HuH-7 (cell line): Measurements from ENCODE around the gene FZD8.

Experiments
- DNase-seq: peaks from one replicate; pipeline ENCODE4 v3.0.0; 2011; ENCODE audit warnings: low spot score

Gene FZD8

GRCh38 chr10:35641676-35642034 lies 441 bp downstream of the FZD8 start:
- DNase-seq = peak; percentile 15

DNA sequence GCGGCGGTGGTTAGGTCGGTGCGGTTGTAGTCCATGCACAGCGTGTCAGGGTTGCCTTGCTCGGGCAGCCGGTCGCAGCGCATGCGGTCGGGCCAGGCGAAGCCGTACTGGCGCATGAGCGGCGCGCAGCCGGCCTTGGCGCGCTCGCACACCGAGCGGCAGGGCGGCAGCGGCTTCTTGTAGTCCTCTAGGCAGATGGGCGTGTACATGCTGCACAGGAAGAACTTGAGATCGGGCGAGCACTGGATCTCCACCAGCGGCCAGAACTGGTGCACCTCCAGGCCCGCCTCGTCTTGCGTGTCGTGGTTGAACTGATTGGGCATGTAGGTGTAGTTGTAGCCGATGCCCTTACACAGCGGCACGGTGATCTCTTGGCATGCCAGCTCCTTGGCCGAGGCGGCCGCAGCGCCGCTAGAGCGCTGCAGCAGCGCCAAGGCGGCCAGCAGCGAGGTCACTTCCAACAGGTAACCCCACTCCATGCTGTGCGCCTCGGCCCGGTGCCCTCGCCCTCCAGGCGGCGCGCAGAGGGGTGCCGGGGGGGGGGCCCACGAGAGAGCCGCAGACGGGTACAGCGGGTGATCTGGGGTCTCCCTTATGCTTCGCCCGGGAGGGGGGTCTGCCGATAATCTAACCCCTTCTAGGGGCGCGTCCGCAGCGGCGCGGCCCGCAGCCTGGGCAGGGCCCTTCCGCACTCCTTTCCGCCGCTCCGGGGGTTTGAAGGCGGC lies 983 bp downstream of the FZD8 start:
- DNase-seq = peak; percentile 46

DNA sequence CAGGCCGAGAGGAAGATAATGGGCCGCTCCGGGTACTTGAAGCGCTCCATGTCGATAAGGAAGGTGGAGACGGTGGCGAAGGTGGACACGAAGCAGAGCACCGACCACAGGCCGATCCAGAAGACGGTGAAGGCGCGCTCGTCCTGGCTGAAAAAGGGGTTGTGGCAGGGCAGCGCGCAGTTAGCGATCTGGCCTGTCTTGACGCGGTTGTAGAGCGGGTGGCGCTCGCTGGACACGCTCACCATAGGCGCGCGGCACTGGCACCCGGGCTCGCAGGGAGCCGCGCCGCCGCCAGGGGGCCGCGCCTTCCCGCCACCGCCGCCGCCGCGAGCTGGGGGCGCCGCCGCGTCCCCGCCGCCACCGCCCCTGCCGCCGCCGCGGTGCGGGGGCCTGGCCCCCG lies 1.6 kb downstream of the FZD8 start:
- DNase-seq = peak; percentile 63

GRCh38 chr10:35639728-35640401 lies 2.2 kb downstream of the FZD8 start:
- no peak for DNase-seq

- DNase-seq = no peak
Observed at GRCh38 chr10:35639021-35639727, 2.9 kb downstream of the FZD8 start.

DNA sequence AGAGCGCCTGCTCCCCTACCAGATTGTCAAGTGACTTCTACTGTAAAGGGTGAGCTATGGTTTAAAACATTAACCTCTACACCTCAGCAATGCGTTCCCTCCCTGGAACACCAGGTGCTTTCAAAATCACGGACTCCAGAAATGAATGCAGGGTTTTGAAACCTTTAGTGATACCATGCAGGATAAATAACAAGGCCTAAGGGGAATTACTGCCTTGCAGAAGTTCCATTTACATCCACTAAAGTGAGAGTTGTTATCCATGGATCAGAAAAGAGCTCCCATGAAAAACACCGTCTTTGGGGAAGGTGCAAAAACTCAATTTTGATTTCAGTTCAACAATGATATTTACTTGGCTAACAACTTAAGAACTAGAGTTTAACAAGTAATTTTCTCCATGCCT lies 4.0 kb downstream of the FZD8 start:
- DNase-seq = no peak

DNA sequence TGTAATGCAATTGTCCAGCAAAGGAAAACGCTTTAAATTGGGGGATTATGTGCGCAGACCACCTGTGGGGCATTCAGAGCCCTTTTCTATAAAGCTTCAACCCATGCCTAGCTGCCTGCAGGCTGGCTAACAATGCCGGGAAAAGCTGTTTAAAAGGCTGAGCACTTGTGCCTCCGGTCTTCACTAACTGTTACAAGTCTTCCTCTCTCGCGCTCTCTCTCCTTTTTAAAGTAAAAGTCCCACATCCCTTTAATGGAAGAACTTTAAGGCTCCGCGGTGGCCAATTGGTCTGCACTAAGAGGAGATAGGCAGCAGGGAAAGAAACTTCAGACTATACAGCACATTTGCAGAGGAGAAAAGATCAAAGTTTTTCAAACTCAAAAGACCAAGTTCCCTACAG lies 4.6 kb downstream of the FZD8 start:
- DNase-seq = no peak

- DNase-seq = no peak
Observed at GRCh38 chr10:35636956-35637355, 5.1 kb downstream of the FZD8 start.

- no peak for DNase-seq
Observed at GRCh38 chr10:35635576-35635975, 6.5 kb downstream of the FZD8 start.

- DNase-seq = no peak
Observed at GRCh38 chr10:35633006-35633980, 8.8 kb downstream of the FZD8 start.

DNA sequence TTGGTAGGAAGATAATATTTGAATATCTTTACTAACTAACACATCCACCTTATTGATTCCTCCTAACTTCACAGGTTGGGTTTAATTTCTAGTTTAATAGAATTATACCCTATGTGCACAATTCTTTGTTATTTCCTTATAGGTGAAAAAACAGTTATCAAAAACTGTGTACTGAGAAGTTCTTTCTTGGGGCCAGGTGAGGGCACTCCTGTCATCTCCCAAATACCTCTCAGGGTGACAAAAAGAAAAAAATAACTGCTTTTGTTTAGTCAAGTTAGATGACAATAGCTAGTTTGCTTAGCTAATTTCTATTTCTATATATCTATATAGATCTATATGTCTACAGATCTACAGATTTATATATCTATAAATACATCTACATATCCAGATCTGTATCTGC lies 10.1 kb downstream of the FZD8 start:
- no peak for DNase-seq

- no peak for DNase-seq
Observed at GRCh38 chr10:35631404-35631803, 10.7 kb downstream of the FZD8 start.

- DNase-seq = no peak
Observed at GRCh38 chr10:35626971-35627507, 15.1 kb downstream of the FZD8 start.

DNA sequence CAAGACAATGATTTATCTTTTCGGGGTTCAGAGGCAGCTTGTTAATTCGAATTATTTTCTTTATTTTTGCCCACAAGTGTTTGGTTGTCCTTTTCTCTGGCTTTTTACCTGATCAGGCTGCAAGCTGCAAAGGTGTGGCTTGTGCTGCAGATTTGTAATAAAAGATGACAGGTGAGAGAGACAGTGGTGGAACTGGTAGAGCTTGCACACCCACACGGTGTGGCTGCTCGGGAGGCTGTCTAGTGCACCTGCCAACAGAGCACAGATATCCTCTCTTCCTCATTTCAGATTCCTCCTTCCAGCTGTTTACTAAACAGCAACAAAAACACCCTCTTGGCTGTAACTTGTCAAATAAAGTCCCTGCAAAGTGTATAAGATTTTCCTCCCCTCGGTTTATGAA lies 27.8 kb downstream of the FZD8 start:
- DNase-seq = no peak

- DNase-seq = no peak
Observed at GRCh38 chr10:35613597-35614226, 28.4 kb downstream of the FZD8 start.

DNA sequence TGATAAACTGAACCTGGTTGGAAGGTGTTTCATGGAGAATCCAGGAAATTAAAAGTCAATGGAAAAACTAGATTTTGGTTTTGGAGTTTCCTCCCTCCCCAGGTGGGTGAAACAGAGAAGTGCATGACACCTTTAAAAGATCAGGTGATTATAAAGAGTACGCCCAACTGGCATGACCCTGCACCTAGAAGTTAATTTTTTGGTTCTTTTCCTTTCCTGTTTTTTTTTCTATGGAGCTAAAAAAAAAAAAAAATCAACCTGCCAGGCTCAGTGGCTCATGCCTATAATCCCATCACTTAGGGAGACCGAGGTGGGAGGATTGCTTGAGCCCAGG lies 29.0 kb downstream of the FZD8 start:
- DNase-seq = no peak

DNA sequence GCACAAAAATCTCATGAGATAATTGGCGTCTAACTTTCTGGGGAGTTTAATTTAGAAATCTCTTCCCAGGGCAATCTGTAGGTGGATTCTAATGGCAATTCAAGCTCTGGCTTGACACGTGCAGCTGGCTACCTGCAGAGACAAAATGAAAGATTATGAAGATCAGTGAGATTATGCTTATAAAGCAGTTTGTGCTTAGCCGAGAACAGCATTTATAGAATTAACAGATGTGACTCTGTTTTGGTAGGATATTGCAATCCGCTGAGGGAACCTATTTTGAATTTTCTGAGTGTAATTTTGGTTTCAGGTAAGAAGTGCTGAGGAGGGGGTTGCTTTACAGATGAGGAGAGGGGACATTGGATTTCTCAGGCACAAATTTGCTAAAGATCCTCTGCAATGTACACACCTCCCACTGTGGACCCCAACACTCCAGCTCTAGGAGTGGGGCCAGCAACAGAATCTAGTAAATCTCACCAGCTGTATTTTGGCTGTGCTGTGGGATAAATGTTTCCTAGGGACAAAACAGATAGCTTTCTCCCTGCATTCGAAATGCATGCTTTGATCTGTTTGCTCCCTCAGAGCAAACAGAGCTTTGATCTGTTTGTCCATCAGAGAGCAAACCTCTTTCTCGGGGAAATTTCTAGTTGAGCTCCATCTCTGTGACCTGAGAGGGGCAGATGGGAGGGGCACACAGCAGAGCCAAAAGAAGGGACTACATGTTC lies 29.6 kb downstream of the FZD8 start:
- no peak for DNase-seq

DNA sequence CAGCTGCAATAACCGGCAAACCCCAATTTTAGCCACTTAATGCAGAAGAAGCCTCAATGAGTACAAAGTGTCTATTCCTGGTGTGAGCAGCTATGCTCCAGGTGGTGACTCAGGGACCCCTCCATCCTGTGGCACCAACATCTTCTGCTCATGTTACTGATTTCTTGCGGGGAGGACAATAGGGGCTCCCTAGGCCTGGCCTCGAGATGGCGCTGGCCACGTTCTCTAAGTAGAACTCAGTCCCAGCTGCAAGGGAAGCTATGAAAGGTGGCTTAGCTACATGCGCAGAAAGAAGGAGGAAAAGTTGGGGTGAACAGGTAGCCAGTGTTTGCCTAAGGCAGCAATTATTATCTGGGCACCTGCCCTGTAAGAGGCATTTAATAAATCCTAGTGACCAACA lies 30.3 kb downstream of the FZD8 start:
- peak; percentile 31 for DNase-seq

- DNase-seq = no peak
Observed at GRCh38 chr10:35608328-35608672, 33.8 kb downstream of the FZD8 start.

DNA sequence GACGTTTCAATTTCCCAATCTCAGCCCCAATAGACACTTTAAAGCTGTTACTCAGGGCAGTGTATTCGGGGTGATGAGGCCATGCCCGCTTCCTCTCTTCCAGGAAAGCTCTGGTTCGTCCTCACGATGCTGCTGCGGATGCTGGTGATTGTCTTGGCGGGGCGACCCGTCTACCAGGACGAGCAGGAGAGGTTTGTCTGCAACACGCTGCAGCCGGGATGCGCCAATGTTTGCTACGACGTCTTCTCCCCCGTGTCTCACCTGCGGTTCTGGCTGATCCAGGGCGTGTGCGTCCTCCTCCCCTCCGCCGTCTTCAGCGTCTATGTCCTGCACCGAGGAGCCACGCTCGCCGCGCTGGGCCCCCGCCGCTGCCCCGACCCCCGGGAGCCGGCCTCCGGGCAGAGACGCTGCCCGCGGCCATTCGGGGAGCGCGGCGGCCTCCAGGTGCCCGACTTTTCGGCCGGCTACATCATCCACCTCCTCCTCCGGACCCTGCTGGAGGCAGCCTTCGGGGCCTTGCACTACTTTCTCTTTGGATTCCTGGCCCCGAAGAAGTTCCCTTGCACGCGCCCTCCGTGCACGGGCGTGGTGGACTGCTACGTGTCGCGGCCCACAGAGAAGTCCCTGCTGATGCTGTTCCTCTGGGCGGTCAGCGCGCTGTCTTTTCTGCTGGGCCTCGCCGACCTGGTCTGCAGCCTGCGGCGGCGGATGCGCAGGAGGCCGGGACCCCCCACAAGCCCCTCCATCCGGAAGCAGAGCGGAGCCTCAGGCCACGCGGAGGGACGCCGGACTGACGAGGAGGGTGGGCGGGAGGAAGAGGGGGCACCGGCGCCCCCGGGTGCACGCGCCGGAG lies 34.4 kb downstream of the FZD8 start:
- DNase-seq = no peak
